HG02938 (cell line): ENCODE results near the gene GCLM.

Experiments
- ATAC-seq: cut with Tn5 transposase; IDR thresholded peaks from one replicate; pipeline ENCODE4 v1.9.1; 2021; ENCODE audit warnings: mild to moderate bottlenecking, moderate library complexity; ENCODE audit not compliant: unreplicated experiment

GCLM gene

DNA sequence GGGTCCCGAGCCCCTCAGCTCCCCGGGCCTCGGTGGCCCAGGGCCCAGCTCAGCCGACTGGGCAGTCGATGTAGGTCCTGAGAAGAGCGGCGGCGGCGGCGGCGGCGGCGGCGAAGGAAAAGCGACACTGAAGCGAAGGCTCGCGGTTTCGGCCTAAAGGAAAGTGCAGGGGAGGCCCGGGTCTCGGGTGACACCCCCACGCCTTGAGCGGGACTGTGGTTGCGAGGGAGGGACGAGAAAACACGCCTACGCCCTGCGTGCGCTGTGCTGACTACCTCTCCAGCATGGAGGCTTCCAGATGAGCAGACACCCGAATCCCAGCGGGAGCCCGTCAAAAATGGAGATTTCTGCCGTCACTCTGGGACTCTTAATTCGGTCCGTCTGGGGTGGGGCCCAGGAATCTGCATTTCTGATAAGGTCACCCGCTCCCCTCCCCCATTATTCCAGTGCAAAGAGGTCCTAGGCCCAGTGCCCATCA, 61.4 kb downstream of the GCLM start:
- peak; percentile 15 for ATAC-seq

DNA sequence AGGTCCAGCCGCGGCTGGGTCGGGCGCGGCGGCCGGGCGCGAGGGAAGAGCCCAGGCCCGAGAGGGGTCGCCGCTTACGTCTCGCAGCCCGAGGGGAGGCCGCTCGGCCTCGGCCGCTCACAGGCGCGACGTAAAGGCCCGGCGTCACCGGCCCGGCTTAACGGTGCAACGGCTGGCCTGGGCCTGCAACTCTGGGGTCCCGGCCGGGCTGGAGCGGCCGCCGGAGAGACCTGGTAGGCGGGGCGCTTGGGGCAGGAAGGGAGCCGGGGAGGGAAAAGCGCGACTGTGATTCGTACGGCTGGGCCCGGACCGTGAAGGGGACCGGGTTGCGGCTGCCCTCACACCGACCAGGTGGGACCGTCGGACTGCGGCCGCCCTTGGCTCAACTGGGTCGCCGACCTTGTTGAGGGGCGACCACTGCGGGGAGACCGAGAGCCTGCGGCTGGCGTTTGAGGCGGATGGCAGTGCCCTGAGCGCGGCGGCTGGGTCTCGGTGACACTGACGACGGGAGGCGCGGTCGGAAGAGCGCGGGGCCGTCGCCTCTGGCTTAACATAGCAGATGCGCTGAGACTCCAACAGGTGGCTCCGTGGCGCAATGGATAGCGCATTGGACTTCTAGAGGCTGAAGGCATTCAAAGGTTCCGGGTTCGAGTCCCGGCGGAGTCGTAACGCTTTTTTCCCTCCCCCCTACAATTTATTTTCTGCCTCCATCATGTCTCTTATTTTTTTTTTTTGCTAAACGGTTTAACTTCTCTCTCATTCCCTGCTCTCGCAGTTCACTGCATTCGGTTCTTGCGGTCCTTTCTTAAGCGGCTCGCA, 62.0 kb downstream of the GCLM start:
- peak; percentile 64 for ATAC-seq

- peak; percentile 50 for ATAC-seq
These were observed 62.8 kb downstream of the GCLM start for GRCh38 chr1:93846206-93846991.

GRCh38 chr1:93845538-93846205, 63.6 kb downstream of the GCLM start:
- ATAC-seq: peak; percentile 6

GRCh38 chr1:93844262-93845045, 64.8 kb downstream of the GCLM start:
- ATAC-seq: no peak

GRCh38 chr1:93842750-93843500, 66.3 kb downstream of the GCLM start:
- ATAC-seq: no peak

DNA sequence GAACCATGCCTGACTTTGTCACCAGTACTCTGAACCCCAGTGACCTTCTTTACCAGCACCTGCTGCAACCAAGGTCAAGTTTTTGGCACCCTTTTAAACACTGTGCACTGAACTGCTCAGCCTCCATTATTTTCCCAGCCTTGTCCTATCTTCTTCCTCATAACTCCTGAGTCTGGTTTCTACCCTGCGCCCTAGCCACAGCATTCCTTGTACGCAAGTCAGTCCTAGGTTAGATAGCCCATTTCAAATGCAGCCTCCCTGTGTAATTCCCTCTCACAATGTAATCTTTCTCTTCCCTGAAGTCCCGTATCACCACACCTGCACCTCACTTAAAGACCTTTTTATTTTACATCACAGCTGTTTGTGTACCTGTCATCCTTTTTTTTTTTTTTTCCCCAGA, 67.5 kb downstream of the GCLM start:
- no peak for ATAC-seq

DNA sequence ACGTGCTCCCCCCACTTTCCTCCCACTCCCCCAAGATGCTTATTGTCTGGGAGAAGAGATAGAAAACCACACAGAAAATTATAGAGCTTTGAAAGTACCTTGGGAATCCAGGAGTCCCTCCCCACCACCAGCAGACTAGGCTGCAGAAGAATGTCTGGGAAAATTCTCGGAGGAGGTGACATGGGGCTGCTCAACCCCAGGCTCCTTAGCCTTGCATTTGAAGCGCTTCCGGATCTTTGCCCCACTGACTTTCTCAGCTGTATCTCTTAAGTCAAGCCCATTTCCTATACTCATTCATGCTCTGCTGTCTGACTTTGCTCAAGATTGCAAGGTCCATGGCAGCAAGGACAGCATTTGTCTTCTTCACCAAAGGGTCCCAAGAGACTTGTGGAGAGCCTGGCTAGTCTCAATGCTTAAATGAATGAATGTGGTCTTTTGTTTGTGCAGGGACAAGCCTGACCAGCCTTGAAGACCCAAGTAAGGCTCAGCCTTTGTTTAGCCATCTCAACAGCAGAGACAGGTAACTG, 68.2 kb downstream of the GCLM start:
- ATAC-seq: no peak

DNA sequence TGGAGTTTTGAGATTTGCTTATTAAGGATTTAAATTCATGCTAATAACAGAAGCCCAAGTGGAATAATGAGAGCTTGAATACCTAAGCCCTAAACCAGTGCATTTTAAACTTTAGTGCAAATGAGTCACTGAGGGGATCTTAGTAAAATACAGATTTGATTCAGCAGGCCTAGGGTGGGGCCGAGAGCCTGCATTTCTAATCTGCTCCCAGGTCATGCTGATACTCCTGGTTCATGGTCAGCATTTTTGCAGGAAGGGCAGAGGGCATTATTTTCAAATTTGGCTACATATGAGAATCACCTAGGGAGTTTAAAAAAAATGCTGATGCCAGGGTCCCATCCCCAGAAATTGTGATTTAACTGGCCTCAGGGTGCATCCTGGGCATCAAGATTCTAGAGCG, 69.5 kb downstream of the GCLM start:
- ATAC-seq: no peak

- no peak for ATAC-seq
These were observed 69.9 kb downstream of the GCLM start for GRCh38 chr1:93839307-93839706.

GRCh38 chr1:93837961-93838360, 71.3 kb downstream of the GCLM start:
- no peak for ATAC-seq
